ENCODE data around the gene TSPAN14.
"Not testable (repeated sequence)": the region's sequence is repeated elsewhere in the genome, so short reads cannot be mapped to it uniquely, and the experiment has no call there.

TSPAN14 gene

GRCh38 chr10:80411681-80412220 lies 42.4 kb upstream of the TSPAN14 start:
- Histone ChIP-seq H3K4me1 (ENCODE audit: control insufficient read depth, insufficient read depth, low read length) (peaks cover 42% of the 10 kb centered on the region), H3K36me3 (ENCODE audit: control insufficient read depth, insufficient read depth, low read length) (peaks cover 3% of the 10 kb centered on the region; the same call in 1 of the 2 replicates), H3K27me3 (ENCODE audit: control insufficient read depth, insufficient read depth, low read length) (peaks cover 28% of the 10 kb centered on the region; the same call in 1 of the 2 replicates), H3K9ac (ENCODE audit: low read length) (no peak overlapping the region), H3K27ac (ENCODE audit: low read depth, low read length) (no peak overlapping the region), H3K9me3 (ENCODE audit: control insufficient read depth, insufficient read depth, low read depth, low read length) (no peaks in the 10 kb centered on the region), H3K4me3 (ENCODE audit: low read depth, low read length) (no peak overlapping the region)

GRCh38 chr10:80412486-80412885 lies 41.6 kb upstream of the TSPAN14 start:
- H3K9me3 ChIP-seq (ENCODE audit: control insufficient read depth, insufficient read depth, low read depth, low read length), result no peaks in the 10 kb centered on the region
- no peak overlapping the region for H3K27ac ChIP-seq (ENCODE audit: low read depth, low read length)
- H3K36me3 ChIP-seq (ENCODE audit: control insufficient read depth, insufficient read depth, low read length), result peaks cover 3% of the 10 kb centered on the region; the same call in 1 of the 2 replicates
- peaks cover 46% of the 10 kb centered on the region for H3K4me1 ChIP-seq (ENCODE audit: control insufficient read depth, insufficient read depth, low read length)
- no peak overlapping the region for H3K9ac ChIP-seq (ENCODE audit: low read length)
- H3K4me3 ChIP-seq (ENCODE audit: low read depth, low read length), result no peak overlapping the region
- peaks cover 21% of the 10 kb centered on the region; the same call in 1 of the 2 replicates for H3K27me3 ChIP-seq (ENCODE audit: control insufficient read depth, insufficient read depth, low read length)

- Histone ChIP-seq H3K9me3 (ENCODE audit: control insufficient read depth, insufficient read depth, low read depth, low read length) (no peaks in the 10 kb centered on the region), H3K36me3 (ENCODE audit: control insufficient read depth, insufficient read depth, low read length) (peaks cover 3% of the 10 kb centered on the region; the same call in 1 of the 2 replicates), H3K4me3 (ENCODE audit: low read depth, low read length) (no peak overlapping the region), H3K27ac (ENCODE audit: low read depth, low read length) (no peak overlapping the region), H3K4me1 (ENCODE audit: control insufficient read depth, insufficient read depth, low read length) (peaks cover 53% of the 10 kb centered on the region), H3K9ac (ENCODE audit: low read length) (no peak overlapping the region), H3K27me3 (ENCODE audit: control insufficient read depth, insufficient read depth, low read length) (peaks cover 15% of the 10 kb centered on the region; the same call in 1 of the 2 replicates)
Measured at GRCh38 chr10:80413271-80413996, 40.7 kb upstream of the TSPAN14 start.

GRCh38 chr10:80414142-80414895 lies 39.8 kb upstream of the TSPAN14 start:
- peaks cover 3% of the 10 kb centered on the region; the same call in 1 of the 2 replicates for H3K36me3 ChIP-seq (ENCODE audit: control insufficient read depth, insufficient read depth, low read length)
- no peak overlapping the region for H3K27ac ChIP-seq (ENCODE audit: low read depth, low read length)
- peaks cover 53% of the 10 kb centered on the region for H3K4me1 ChIP-seq (ENCODE audit: control insufficient read depth, insufficient read depth, low read length)
- H3K9me3 ChIP-seq (ENCODE audit: control insufficient read depth, insufficient read depth, low read depth, low read length), result no peaks in the 10 kb centered on the region
- H3K9ac ChIP-seq (ENCODE audit: low read length), result no peak overlapping the region
- H3K27me3 ChIP-seq (ENCODE audit: control insufficient read depth, insufficient read depth, low read length), result peaks cover 10% of the 10 kb centered on the region; the same call in 1 of the 2 replicates
- no peak overlapping the region for H3K4me3 ChIP-seq (ENCODE audit: low read depth, low read length)

- Histone ChIP-seq H3K36me3 (ENCODE audit: control insufficient read depth, insufficient read depth, low read length) (peaks cover 8% of the 10 kb centered on the region), H3K27me3 (ENCODE audit: control insufficient read depth, insufficient read depth, low read length) (peaks cover 10% of the 10 kb centered on the region; the same call in 1 of the 2 replicates), H3K4me3 (ENCODE audit: low read depth, low read length) (no peak overlapping the region), H3K4me1 (ENCODE audit: control insufficient read depth, insufficient read depth, low read length) (peaks cover 51% of the 10 kb centered on the region), H3K27ac (ENCODE audit: low read depth, low read length) (no peak overlapping the region), H3K9ac (ENCODE audit: low read length) (no peak overlapping the region), H3K9me3 (ENCODE audit: control insufficient read depth, insufficient read depth, low read depth, low read length) (no peaks in the 10 kb centered on the region)
Measured at GRCh38 chr10:80415734-80416478, 38.2 kb upstream of the TSPAN14 start.

- H3K4me1 ChIP-seq (ENCODE audit: control insufficient read depth, insufficient read depth, low read length), result peaks cover 51% of the 10 kb centered on the region
- 0 out of 2 replicates have a peak overlapping the region, but pooled peaks have one; percentile 23 for H3K4me3 ChIP-seq (ENCODE audit: low read depth, low read length)
- H3K9ac ChIP-seq (ENCODE audit: low read length), result no peak overlapping the region
- peaks cover 10% of the 10 kb centered on the region; the same call in 1 of the 2 replicates for H3K27me3 ChIP-seq (ENCODE audit: control insufficient read depth, insufficient read depth, low read length)
- no peaks in the 10 kb centered on the region for H3K9me3 ChIP-seq (ENCODE audit: control insufficient read depth, insufficient read depth, low read depth, low read length)
- H3K27ac ChIP-seq (ENCODE audit: low read depth, low read length), result no peak overlapping the region
- peaks cover 13% of the 10 kb centered on the region for H3K36me3 ChIP-seq (ENCODE audit: control insufficient read depth, insufficient read depth, low read length)
Measured at GRCh38 chr10:80416479-80417098, 37.5 kb upstream of the TSPAN14 start.

- Histone ChIP-seq H3K36me3 (ENCODE audit: control insufficient read depth, insufficient read depth, low read length) (peaks cover 16% of the 10 kb centered on the region), H3K4me3 (ENCODE audit: low read depth, low read length) (peak overlapping the region; percentile 23; the same call in 1 of the 2 replicates), H3K4me1 (ENCODE audit: control insufficient read depth, insufficient read depth, low read length) (peaks cover 51% of the 10 kb centered on the region)
- H3K27ac ChIP-seq (ENCODE audit: low read depth, low read length); H3K9me3 ChIP-seq (ENCODE audit: control insufficient read depth, insufficient read depth, low read depth, low read length); H3K9ac ChIP-seq (ENCODE audit: low read length); H3K27me3 ChIP-seq (ENCODE audit: control insufficient read depth, insufficient read depth, low read length): not testable (repeated sequence)
Measured at GRCh38 chr10:80417256-80417655, 36.9 kb upstream of the TSPAN14 start.

GRCh38 chr10:80421050-80421706 lies 32.9 kb upstream of the TSPAN14 start:
- no peaks in the 10 kb centered on the region for H3K9me3 ChIP-seq (ENCODE audit: control insufficient read depth, insufficient read depth, low read depth, low read length)
- peaks cover 22% of the 10 kb centered on the region for H3K4me1 ChIP-seq (ENCODE audit: control insufficient read depth, insufficient read depth, low read length)
- H3K36me3 ChIP-seq (ENCODE audit: control insufficient read depth, insufficient read depth, low read length), result peaks cover 45% of the 10 kb centered on the region
- no peak overlapping the region for H3K9ac ChIP-seq (ENCODE audit: low read length)
- no peak overlapping the region for H3K4me3 ChIP-seq (ENCODE audit: low read depth, low read length)
- H3K27ac ChIP-seq (ENCODE audit: low read depth, low read length), result no peak overlapping the region
- H3K27me3 ChIP-seq (ENCODE audit: control insufficient read depth, insufficient read depth, low read length), result peaks cover 6% of the 10 kb centered on the region; the same call in 1 of the 2 replicates

- H3K4me3 ChIP-seq (ENCODE audit: low read depth, low read length), result no peak overlapping the region
- H3K4me1 ChIP-seq (ENCODE audit: control insufficient read depth, insufficient read depth, low read length), result peaks cover 15% of the 10 kb centered on the region
- H3K9me3 ChIP-seq (ENCODE audit: control insufficient read depth, insufficient read depth, low read depth, low read length), result no peaks in the 10 kb centered on the region
- H3K27me3 ChIP-seq (ENCODE audit: control insufficient read depth, insufficient read depth, low read length), result no peaks in the 10 kb centered on the region
- H3K27ac ChIP-seq (ENCODE audit: low read depth, low read length), result no peak overlapping the region
- H3K36me3 ChIP-seq (ENCODE audit: control insufficient read depth, insufficient read depth, low read length), result peaks cover 53% of the 10 kb centered on the region
- no peak overlapping the region for H3K9ac ChIP-seq (ENCODE audit: low read length)
Measured at GRCh38 chr10:80421707-80422536, 32.2 kb upstream of the TSPAN14 start.
